Lower leg skin (tissue), 3 donors: Measurements from ENCODE around the gene EXOC6B.

ENCODE experiments used
- POLR2A ChIP-seq, 2 donors: fragments of 450-650 bp; IDR thresholded peaks; one replicate each; pipeline ENCODE4 v1.6.1; 2016 to 2017; ENCODE audit warnings: antibody characterized with exemption in 2 of 2, mild to moderate bottlenecking in 1 of 2, moderate library complexity in 1 of 2
- TF ChIP-seq, protein P1 (sequence below), 3 donors: fragments of 450-650 bp; IDR thresholded peaks; one replicate each; pipeline ENCODE4 v1.5.1; 2016; ENCODE audit warnings: antibody characterized with exemption in 3 of 3, mild to moderate bottlenecking in 3 of 3, moderate library complexity in 2 of 3

GRCh38 chr2:72180351-72180750 is 645.5 kb downstream of the EXOC6B start:
- TF ChIP-seq, protein P1, sequence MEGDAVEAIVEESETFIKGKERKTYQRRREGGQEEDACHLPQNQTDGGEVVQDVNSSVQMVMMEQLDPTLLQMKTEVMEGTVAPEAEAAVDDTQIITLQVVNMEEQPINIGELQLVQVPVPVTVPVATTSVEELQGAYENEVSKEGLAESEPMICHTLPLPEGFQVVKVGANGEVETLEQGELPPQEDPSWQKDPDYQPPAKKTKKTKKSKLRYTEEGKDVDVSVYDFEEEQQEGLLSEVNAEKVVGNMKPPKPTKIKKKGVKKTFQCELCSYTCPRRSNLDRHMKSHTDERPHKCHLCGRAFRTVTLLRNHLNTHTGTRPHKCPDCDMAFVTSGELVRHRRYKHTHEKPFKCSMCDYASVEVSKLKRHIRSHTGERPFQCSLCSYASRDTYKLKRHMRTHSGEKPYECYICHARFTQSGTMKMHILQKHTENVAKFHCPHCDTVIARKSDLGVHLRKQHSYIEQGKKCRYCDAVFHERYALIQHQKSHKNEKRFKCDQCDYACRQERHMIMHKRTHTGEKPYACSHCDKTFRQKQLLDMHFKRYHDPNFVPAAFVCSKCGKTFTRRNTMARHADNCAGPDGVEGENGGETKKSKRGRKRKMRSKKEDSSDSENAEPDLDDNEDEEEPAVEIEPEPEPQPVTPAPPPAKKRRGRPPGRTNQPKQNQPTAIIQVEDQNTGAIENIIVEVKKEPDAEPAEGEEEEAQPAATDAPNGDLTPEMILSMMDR (IDR thresholded peaks at IDR 0.05), result no peak
- TF ChIP-seq POLR2A (IDR thresholded peaks at IDR 0.05), result no peak
